GM12801 (cell line): ENCODE results near the gene TPRG1.

ENCODE experiments used
- TF ChIP-seq, protein P1 (sequence below): IDR thresholded peaks from one replicate; pipeline ENCODE4 v1.5.1; 2011; ENCODE audit warnings: control low read depth; ENCODE audit not compliant: insufficient read length; ENCODE audit errors: extremely low read depth

TPRG1 gene

GRCh38 chr3:189282189-189282588 is 110.4 kb downstream of the TPRG1 start:
- TF ChIP-seq, protein P1, sequence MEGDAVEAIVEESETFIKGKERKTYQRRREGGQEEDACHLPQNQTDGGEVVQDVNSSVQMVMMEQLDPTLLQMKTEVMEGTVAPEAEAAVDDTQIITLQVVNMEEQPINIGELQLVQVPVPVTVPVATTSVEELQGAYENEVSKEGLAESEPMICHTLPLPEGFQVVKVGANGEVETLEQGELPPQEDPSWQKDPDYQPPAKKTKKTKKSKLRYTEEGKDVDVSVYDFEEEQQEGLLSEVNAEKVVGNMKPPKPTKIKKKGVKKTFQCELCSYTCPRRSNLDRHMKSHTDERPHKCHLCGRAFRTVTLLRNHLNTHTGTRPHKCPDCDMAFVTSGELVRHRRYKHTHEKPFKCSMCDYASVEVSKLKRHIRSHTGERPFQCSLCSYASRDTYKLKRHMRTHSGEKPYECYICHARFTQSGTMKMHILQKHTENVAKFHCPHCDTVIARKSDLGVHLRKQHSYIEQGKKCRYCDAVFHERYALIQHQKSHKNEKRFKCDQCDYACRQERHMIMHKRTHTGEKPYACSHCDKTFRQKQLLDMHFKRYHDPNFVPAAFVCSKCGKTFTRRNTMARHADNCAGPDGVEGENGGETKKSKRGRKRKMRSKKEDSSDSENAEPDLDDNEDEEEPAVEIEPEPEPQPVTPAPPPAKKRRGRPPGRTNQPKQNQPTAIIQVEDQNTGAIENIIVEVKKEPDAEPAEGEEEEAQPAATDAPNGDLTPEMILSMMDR = no peak

GRCh38 chr3:189282741-189283140 is 111.0 kb downstream of the TPRG1 start:
- TF ChIP-seq, protein P1 = no peak

DNA sequence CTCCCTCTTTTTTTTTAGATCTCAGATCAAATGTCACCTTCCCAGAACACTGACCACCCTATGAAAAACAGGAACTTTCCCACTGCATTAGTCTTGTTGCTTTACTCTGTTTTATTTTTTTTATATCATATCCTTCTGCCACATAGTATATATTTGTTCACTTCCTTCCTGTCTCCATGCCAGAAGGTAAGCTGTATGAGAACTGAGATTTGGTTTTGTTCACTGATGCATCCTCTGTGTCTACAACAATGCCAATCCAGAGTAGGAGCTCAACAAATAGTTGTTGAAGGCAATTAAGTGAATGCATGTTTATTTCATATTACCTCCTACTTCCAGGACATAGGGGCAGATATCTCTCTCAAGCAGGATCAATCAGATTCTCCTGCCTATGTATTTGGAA is 114.4 kb downstream of the TPRG1 start:
- TF ChIP-seq, protein P1 = no peak

DNA sequence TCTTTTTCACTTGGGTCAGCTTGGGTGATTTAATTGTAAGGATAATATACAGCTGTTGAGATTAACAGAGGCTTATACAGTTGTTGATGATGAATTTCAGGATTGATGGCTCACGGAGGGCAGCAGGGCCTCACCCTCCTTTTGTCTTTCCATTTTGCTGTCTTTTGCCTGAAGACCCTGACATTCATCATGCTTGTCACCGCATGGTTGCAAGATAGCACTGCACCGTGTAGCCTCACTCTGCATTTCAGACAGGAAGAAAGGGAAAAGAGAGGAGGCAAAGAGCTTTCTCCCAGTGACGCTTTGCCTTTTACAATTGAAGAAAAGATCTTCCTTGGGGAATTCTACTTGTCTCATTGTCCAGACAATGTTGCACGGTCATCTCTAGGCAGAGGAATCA is 115.1 kb downstream of the TPRG1 start:
- TF ChIP-seq, protein P1 = no peak

- TF ChIP-seq, protein P1 = no peak
Observed at GRCh38 chr3:189288348-189289235, 116.8 kb downstream of the TPRG1 start.

DNA sequence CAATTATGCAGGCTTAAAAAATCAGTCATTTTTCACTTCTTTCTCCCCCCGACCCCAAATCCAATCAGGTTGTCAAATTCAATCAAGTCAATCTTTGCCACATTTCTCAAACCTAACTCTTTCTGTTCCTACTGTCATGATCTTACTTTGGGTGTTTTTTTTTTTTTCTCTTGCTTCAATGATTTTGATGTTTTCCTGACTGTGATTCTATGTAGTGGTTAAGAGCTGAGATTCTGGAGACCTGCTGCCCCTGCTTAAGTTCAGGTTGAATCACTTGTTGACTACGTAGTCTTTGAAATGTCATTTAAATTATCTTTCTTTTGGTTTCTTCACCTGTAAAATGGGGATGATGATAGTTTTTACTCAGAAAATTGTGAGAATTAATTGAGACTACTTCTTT is 117.5 kb downstream of the TPRG1 start:
- TF ChIP-seq, protein P1 = no peak

DNA sequence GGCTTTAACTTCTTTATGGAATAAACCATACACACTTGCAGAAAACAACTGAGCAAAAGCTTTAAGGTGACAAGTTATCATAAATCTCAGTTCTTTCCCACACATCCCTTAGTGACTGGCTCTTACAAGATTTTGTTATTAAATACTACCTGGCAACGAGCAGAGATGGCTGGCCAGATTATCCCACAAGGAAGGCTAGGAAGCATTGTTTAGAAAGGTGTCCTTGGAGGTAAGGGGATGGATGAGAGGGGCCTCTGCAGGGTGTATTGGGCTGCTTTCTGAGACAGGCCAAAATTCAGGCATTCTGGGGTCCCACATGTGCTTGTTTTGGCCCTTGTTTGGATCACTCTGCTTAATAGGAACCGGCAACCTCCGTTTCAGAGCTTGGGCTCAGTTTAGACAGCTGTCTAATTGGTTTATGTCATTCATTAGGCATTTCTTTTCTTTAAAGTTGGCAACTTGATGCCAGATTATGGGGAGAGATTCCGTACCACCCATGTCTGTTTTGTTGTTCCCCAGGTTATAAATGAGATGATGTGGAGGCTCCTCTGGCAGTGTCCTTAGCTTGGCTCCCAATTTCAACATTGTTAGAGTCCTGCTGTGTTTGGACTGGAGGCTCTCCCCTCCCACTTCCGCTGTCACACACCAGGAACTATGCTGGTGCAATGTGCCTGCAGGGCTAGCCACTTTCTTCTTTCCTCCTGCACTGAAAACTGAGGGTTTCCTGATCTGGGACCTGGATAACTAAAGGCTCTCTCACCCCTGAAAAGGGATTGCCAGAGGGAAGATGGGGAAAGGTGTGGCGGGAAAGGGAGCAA is 121.1 kb downstream of the TPRG1 start:
- TF ChIP-seq, protein P1 = no peak
